ENCODE data around the gene LIN7C.

LIN7C gene

GRCh38 chr11:27445625-27446024, 60.9 kb downstream of the LIN7C start:
- H3K4me3 ChIP-seq (ENCODE audit: low read length): no peak overlapping the region
- H3K4me1 ChIP-seq (ENCODE audit: insufficient read depth, low read length): peaks cover 41% of the 10 kb centered on the region

GRCh38 chr11:27444801-27445215, 61.8 kb downstream of the LIN7C start:
- Histone ChIP-seq H3K4me3 (ENCODE audit: low read length) (peak overlapping the region; percentile 4), H2AFZ (ENCODE audit: low read depth, low read length) (no peak overlapping the region), H3K4me1 (ENCODE audit: insufficient read depth, low read length) (peaks cover 41% of the 10 kb centered on the region), H3K27me3 (ENCODE audit: insufficient read depth, low read length) (no peaks in the 10 kb centered on the region), H3K36me3 (ENCODE audit: insufficient read depth, low read length) (no peaks in the 10 kb centered on the region), H3K9me3 (ENCODE audit: low read length) (no peaks in the 10 kb centered on the region)

More at GRCh38 chr11:27445625-27446024, 60.9 kb downstream of the LIN7C start:
- H3K9me3 ChIP-seq (ENCODE audit: low read length): no peaks in the 10 kb centered on the region
- H2AFZ ChIP-seq (ENCODE audit: low read depth, low read length): no peak overlapping the region
- H3K27me3 ChIP-seq (ENCODE audit: insufficient read depth, low read length): no peaks in the 10 kb centered on the region
- H3K36me3 ChIP-seq (ENCODE audit: insufficient read depth, low read length): no peaks in the 10 kb centered on the region
